Measurements from ENCODE around the gene FSD2. TPM values are rescaled to one million over a fixed set of nuclear protein-coding genes. Genes with fewer than 3 reads are reported as not detected.
"Not testable (repeated sequence)": the region's sequence is repeated elsewhere in the genome, so short reads cannot be mapped to it uniquely, and the experiment has no call there.

Gene FSD2
- total RNA-seq, 1 experiment from 2014 or later, result not detected

GRCh38 chr15:82771789-82772607 lies 33.9 kb downstream of the FSD2 start:
- BruUV-seq (replicated peaks), result no TSS peak
- H3K27ac ChIP-seq (ENCODE audit: low read depth, low read length, poor library complexity, severe bottlenecking), result no peak overlapping the region
- intact Hi-C loops (cut with micrococcal nuclease; ENCODE audit: unreplicated experiment), result no loop called here
- ChIA-PET CTCF (no interaction called here), POLR2A (ENCODE audit: low non-redundant PET) (no interaction called here)
- no peaks in the 10 kb centered on the region for H3K4me1 ChIP-seq (ENCODE audit: insufficient read depth, low read length, poor library complexity, severe bottlenecking)
- no peak overlapping the region for H3K4me3 ChIP-seq (ENCODE audit: low read depth, low read length, poor library complexity, severe bottlenecking)
- no peaks in the 10 kb centered on the region for H3K36me3 ChIP-seq (ENCODE audit: insufficient read depth, low read length, poor library complexity, severe bottlenecking)
- DNase-seq (ENCODE audit: low spot score), result no peak
- H3K27me3 ChIP-seq (replicated peaks; ENCODE audit: insufficient read depth, low read depth, low read length, poor library complexity), result no peaks in the 10 kb centered on the region
- TF ChIP-seq CTCF (conservative IDR thresholded peaks at IDR 0.05; ENCODE audit: low read depth, low read length) (no peak), EZH2 (IDR thresholded peaks at IDR 0.05; ENCODE audit: borderline replicate concordance, low read depth, low read length, poor library complexity, severe bottlenecking) (no peak)
- H3K9me3 ChIP-seq (ENCODE audit: low read depth, low read length, poor library complexity, severe bottlenecking), result peaks cover 7% of the 10 kb centered on the region

- TF ChIP-seq CTCF (conservative IDR thresholded peaks at IDR 0.05; ENCODE audit: low read depth, low read length), result no peak
- no peak for TF ChIP-seq EZH2 (IDR thresholded peaks at IDR 0.05; ENCODE audit: borderline replicate concordance, low read depth, low read length, poor library complexity, severe bottlenecking)
- Histone ChIP-seq H3K4me3 (ENCODE audit: low read depth, low read length, poor library complexity, severe bottlenecking) (no peak overlapping the region), H3K27ac (ENCODE audit: low read depth, low read length, poor library complexity, severe bottlenecking) (no peak overlapping the region), H3K36me3 (ENCODE audit: insufficient read depth, low read length, poor library complexity, severe bottlenecking) (peaks cover 5% of the 10 kb centered on the region), H3K27me3 (replicated peaks; ENCODE audit: insufficient read depth, low read depth, low read length, poor library complexity) (no peaks in the 10 kb centered on the region), H3K9me3 (ENCODE audit: low read depth, low read length, poor library complexity, severe bottlenecking) (no peaks in the 10 kb centered on the region), H3K4me1 (ENCODE audit: insufficient read depth, low read length, poor library complexity, severe bottlenecking) (no peaks in the 10 kb centered on the region)
- intact Hi-C loops (cut with micrococcal nuclease; ENCODE audit: unreplicated experiment), result no loop called here
- no TSS peak for BruUV-seq (replicated peaks)
- CTCF ChIA-PET, result no interaction called here
- no peak for DNase-seq (ENCODE audit: low spot score)
- POLR2A ChIA-PET (ENCODE audit: low non-redundant PET), result no interaction called here
These were observed 37.3 kb downstream of the FSD2 start for GRCh38 chr15:82768414-82769054.

GRCh38 chr15:82767163-82767829 lies 38.6 kb downstream of the FSD2 start:
- H3K9me3 ChIP-seq (ENCODE audit: low read depth, low read length, poor library complexity, severe bottlenecking), result no peaks in the 10 kb centered on the region
- H3K4me1 ChIP-seq (ENCODE audit: insufficient read depth, low read length, poor library complexity, severe bottlenecking), result no peaks in the 10 kb centered on the region
- DNase-seq (ENCODE audit: low spot score), result no peak
- POLR2A ChIA-PET (ENCODE audit: low non-redundant PET), result interaction anchor here (0.6 kb wide), 1 partner anchor 475 kb away, joined by 4 read pairs; no protein-coding TSS in a partner anchor
- H3K27me3 ChIP-seq (replicated peaks; ENCODE audit: insufficient read depth, low read depth, low read length, poor library complexity), result no peaks in the 10 kb centered on the region
- peaks cover 5% of the 10 kb centered on the region for H3K36me3 ChIP-seq (ENCODE audit: insufficient read depth, low read length, poor library complexity, severe bottlenecking)
- intact Hi-C loops (cut with micrococcal nuclease; ENCODE audit: unreplicated experiment), result no loop called here
- no peak overlapping the region for H3K4me3 ChIP-seq (ENCODE audit: low read depth, low read length, poor library complexity, severe bottlenecking)
- H3K27ac ChIP-seq (ENCODE audit: low read depth, low read length, poor library complexity, severe bottlenecking), result no peak overlapping the region
- BruUV-seq (replicated peaks), result no TSS peak
- CTCF ChIA-PET, result no interaction called here
- no peak for TF ChIP-seq CTCF (conservative IDR thresholded peaks at IDR 0.05; ENCODE audit: low read depth, low read length)
- TF ChIP-seq EZH2 (IDR thresholded peaks at IDR 0.05; ENCODE audit: borderline replicate concordance, low read depth, low read length, poor library complexity, severe bottlenecking), result no peak

GRCh38 chr15:82766201-82766600 lies 39.7 kb downstream of the FSD2 start:
- H3K36me3 ChIP-seq (ENCODE audit: insufficient read depth, low read length, poor library complexity, severe bottlenecking); H3K9me3 ChIP-seq (ENCODE audit: low read depth, low read length, poor library complexity, severe bottlenecking); POLR2A ChIA-PET (ENCODE audit: low non-redundant PET); CTCF ChIA-PET; H3K27ac ChIP-seq (ENCODE audit: low read depth, low read length, poor library complexity, severe bottlenecking); H3K4me1 ChIP-seq (ENCODE audit: insufficient read depth, low read length, poor library complexity, severe bottlenecking); intact Hi-C loops (cut with micrococcal nuclease; ENCODE audit: unreplicated experiment); H3K4me3 ChIP-seq (ENCODE audit: low read depth, low read length, poor library complexity, severe bottlenecking); H3K27me3 ChIP-seq (replicated peaks; ENCODE audit: insufficient read depth, low read depth, low read length, poor library complexity); BruUV-seq (replicated peaks); DNase-seq (ENCODE audit: low spot score): not testable (repeated sequence)
